ENCODE measurements around the gene TLE3. TPM values are rescaled to one million over a fixed set of nuclear protein-coding genes. Genes with fewer than 3 reads are reported as not detected.
A peak's percentile ranks its signal among the peaks of the same experiment; 100 is the strongest.

TLE3 gene
- total RNA-seq (10 to 100 TPM in 7 of 9 donors, 1 to 10 TPM in 2; 9.3 to 49.6 (median 16.4) TPM), polyA plus RNA-seq (10 to 100 TPM in 1 of 2 donors, 1 to 10 TPM in 1; 4.8 to 16.5 TPM)
- long read RNA-seq, donor 1, partial matches to known transcripts: 0 of 1 reads
- long read RNA-seq, donor 1, other reads (novel, unspliced or antisense): 1 of 1 reads
- long read RNA-seq, donor 2, partial matches to known transcripts: 2 of 9 reads
- long read RNA-seq, donor 2, other reads (novel, unspliced or antisense): 7 of 9 reads
- long read RNA-seq, donor 3, partial matches to known transcripts: 0 of 1 reads
- long read RNA-seq, donor 3, other reads (novel, unspliced or antisense): 1 of 1 reads

DNA sequence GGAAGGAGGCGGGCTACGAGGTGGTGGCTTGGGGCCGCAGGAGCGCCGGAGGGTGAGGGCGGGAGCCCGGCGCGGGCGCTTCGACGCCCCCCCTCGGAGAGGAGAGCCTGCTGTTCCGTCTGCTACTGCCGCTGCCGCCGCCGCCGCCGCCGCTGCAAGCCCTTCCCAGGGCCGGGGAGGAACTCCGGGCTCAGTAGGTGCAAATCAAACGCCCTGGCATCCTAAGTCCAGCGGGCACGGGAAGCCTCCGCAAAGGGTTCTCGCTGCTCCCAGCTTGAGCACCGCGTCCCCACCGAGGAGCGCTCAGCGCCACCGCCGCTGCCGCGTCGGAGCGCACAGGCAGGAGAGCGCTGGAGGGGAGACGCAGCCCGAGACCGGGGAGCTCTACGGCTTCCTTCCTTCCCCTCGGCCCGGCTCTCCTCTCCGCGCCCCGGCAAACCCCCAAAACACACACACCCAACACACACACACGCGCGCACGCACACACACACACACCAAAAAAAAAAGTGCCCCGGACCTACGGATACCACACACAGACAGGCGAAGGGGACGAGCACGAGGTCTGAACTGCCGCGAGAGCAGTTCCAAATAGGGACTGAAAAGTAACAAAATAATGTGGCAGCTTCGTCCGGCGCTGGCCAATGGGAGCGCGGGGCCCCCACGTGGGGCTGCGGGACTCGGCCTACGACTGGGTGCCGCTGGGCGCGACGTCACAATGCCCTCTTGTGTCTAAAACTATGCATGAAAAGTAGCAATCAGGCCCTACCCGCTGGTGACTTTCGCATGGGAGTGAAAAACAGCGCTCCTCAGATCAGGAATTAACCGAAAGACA is at the start of gene TLE3:
TSS of gene TLE3 (minus strand) at position 597 of the 832 bp plus-strand sequence. CDS start 1,119 bp downstream, outside the sequence.
- intact Hi-C loops (cut with DNase I): loop anchor here in 9 of 10 donors (2.0 to 10.0 kb wide), 15 partner anchors 67 to 635 kb away; no protein-coding TSS in a partner anchor
- Histone ChIP-seq H3K9me3 (no peaks in the 10 kb centered on the region), H3K27ac (peak within 1 kb of the TSS; percentile 88 to 98 (median 96)), H3K4me1 (peaks cover 5 to 85% (median 61%) of the 10 kb centered on the region in 12 donors), H3K27me3 (peaks cover 0 to 10% (median 0%) of the 10 kb centered on the region in 9 donors), H3K4me3 (peak within 1 kb of the TSS; percentile 59 to 93 (median 78)), H3K36me3 (peaks cover 0 to 12% (median 0%) of the 10 kb centered on the region in 9 donors)
- DNase-seq (peak; percentile 99), ATAC-seq (peak; percentile 66 to 76 (median 70))
- 0% methylated on average over 47 to 77 of the region's 77 CpGs for WGBS, 4 donors
- TF ChIP-seq POLR2A (IDR thresholded peaks at IDR 0.05) (peak; percentile 83 to 94), CTCF (IDR thresholded peaks at IDR 0.05) (peak; percentile 27 to 76 (median 56))

GRCh38 chr15:70147178-70147760 is 49.6 kb upstream of the TLE3 start:
- no peak for TF ChIP-seq CTCF (IDR thresholded peaks at IDR 0.05)
- TF ChIP-seq POLR2A (IDR thresholded peaks at IDR 0.05): no peak
- no peak for ATAC-seq
- Histone ChIP-seq H3K36me3 (no peaks in the 10 kb centered on the region), H3K27me3 (peaks cover 0 to 12% (median 0%) of the 10 kb centered on the region in 9 donors), H3K4me3 (no peak overlapping the region), H3K9me3 (no peaks in the 10 kb centered on the region), H3K27ac (no peak overlapping the region), H3K4me1 (peaks cover 0 to 40% (median 16%) of the 10 kb centered on the region in 12 donors)
- 77 to 84% (median 80%) methylated on average over 8 of the region's 8 CpGs for WGBS, 4 donors
- DNase-seq: no peak
- intact Hi-C loops (cut with DNase I): no loop called here

GRCh38 chr15:70146771-70147170 is 49.1 kb upstream of the TLE3 start:
- ATAC-seq (no peak), DNase-seq (no peak)
- Histone ChIP-seq H3K36me3 (no peaks in the 10 kb centered on the region), H3K9me3 (no peaks in the 10 kb centered on the region), H3K4me1 (peaks cover 0 to 40% (median 15%) of the 10 kb centered on the region in 12 donors), H3K4me3 (no peak overlapping the region), H3K27ac (no peak overlapping the region), H3K27me3 (peaks cover 0 to 12% (median 0%) of the 10 kb centered on the region in 9 donors)
- 89 to 95% (median 94%) methylated on average over 5 of the region's 5 CpGs for WGBS, 4 donors
- TF ChIP-seq CTCF (IDR thresholded peaks at IDR 0.05): no peak
- TF ChIP-seq POLR2A (IDR thresholded peaks at IDR 0.05): no peak
- intact Hi-C loops (cut with DNase I): no loop called here
